Measurements from ENCODE around the gene CD200.

Gene CD200

DNA sequence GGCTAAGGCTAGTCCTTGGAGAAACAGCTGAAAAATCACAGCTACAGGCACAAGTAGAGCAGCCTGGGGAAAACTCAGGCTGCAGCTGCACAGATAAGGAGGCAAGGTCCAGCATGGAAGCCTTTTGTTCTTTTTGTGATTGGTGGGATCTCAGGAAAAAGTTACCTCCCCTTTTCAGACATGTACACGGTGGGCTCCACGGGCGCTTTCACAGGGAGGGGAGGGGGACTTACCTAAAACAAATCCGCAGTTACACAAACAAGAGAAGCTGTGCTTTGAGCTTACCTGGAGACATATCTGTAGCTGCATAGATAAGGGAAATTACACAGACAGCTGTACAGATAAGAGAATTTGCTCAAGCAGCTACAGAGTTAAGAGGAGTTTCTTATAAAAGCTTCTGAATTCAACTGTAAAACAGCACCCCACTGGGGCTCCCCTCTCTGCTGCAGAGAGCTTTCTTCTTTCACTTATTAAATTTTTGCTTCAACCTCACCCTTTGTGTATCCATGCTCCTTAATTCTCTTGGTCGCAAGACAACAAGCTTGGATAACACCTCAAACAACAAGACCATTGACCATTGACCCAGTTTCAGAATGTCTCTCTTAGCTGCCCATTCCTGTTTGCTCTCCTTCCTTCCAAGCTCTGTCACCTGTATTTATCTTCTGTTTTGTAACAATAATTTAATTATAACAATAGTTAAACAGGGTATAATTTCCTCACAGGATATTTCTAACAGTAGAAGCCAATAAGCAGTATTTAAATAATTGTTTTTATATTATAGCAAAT, 10.9 kb upstream of the CD200 start:
- H2AFZ ChIP-seq (ENCODE audit: low read depth, low read length): no peak overlapping the region

DNA sequence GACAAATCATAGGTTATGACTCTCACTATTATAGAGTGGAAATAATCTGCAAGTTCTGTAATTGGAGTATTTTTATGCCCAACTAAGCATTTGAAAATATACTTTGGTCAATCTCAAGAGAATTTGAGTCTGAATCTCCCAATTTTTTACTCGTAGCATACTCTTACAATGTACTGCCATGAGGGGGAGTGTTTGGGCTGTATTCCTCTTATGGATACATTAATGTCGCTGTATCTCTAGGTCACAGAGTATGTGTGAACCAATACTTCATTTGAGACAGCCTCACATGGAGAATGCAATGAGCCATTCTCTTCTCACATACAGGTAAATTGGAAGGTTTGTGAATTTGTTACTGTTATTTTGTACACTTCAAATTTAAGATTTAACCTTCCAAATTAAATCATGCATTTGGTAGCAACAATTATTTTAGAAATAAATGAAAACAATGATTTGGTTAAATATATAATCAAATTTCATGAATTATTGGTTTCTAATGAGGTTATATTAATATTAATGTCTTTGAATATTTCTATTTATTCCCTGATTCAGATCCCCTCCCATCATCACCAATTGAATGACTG, 5.5 kb upstream of the CD200 start:
- Histone ChIP-seq H3K14ac (ENCODE audit: low read length in 2 of 2) (no peak overlapping the region), H3K9ac (ENCODE audit: low read length) (no peak overlapping the region), H2BK5ac (ENCODE audit: low read depth, low read length, poor library complexity, severe bottlenecking) (no peak overlapping the region), H3K18ac (ENCODE audit: low read depth in 1 of 2, low read length in 2 of 2) (no peak overlapping the region), H3K4ac (ENCODE audit: low read depth in 1 of 2, low read length in 2 of 2) (no peak overlapping the region), H2BK120ac (ENCODE audit: low read depth, low read length) (no peak overlapping the region), H4K8ac (ENCODE audit: low read length) (no peak overlapping the region), H2AK5ac (ENCODE audit: low read length, severe bottlenecking) (no peak overlapping the region), H3K4me1 (ENCODE audit: control insufficient read depth, insufficient read depth, low read depth, low read length) (no peaks in the 10 kb centered on the region), H3K23ac (ENCODE audit: low read length in 2 of 2) (no peak overlapping the region), H3K4me2 (ENCODE audit: low read length, poor library complexity, severe bottlenecking) (no peak overlapping the region), H3K36me3 (ENCODE audit: control insufficient read depth in 1 of 2, insufficient read depth in 2 of 2, low read depth in 1 of 2, low read length in 2 of 2) (no peaks in the 10 kb centered on the region), H2BK12ac (ENCODE audit: low read length in 2 of 2) (no peak overlapping the region), H3K9me3 (ENCODE audit: control insufficient read depth, low read length) (no peaks in the 10 kb centered on the region), H2AFZ (ENCODE audit: low read depth, low read length) (no peak overlapping the region), H3K27ac (ENCODE audit: low read length, poor library complexity, severe bottlenecking) (no peak overlapping the region), H4K91ac (ENCODE audit: low read length) (no peak overlapping the region), H3K79me1 (replicated peaks; ENCODE audit: low read length, poor library complexity, severe bottlenecking) (no peaks in the 10 kb centered on the region), H2BK15ac (ENCODE audit: low read depth, poor library complexity, severe bottlenecking) (no peak overlapping the region), H3K27me3 (ENCODE audit: control insufficient read depth in 1 of 2, insufficient read depth in 1 of 2, low read length in 2 of 2) (no peaks in the 10 kb centered on the region), H3K4me3 (ENCODE audit: insufficient read depth in 1 of 2, low read depth in 1 of 2, low read length in 2 of 2) (no peak overlapping the region)
- peak; percentile 63 for DNase-seq
- no CpG with 5 or more reads among the region's 2 CpGs for WGBS

More for the DNA sequence above, 10.9 kb upstream of the CD200 start:
- Histone ChIP-seq H3K79me1 (replicated peaks; ENCODE audit: low read length, poor library complexity, severe bottlenecking) (no peaks in the 10 kb centered on the region), H3K23ac (ENCODE audit: low read length in 2 of 2) (no peak overlapping the region), H2BK15ac (ENCODE audit: low read depth, poor library complexity, severe bottlenecking) (no peak overlapping the region), H2BK120ac (ENCODE audit: low read depth, low read length) (no peak overlapping the region), H3K4ac (ENCODE audit: low read depth in 1 of 2, low read length in 2 of 2) (no peak overlapping the region), H3K4me2 (ENCODE audit: low read length, poor library complexity, severe bottlenecking) (no peak overlapping the region), H4K8ac (ENCODE audit: low read length) (no peak overlapping the region), H3K4me1 (ENCODE audit: control insufficient read depth, insufficient read depth, low read depth, low read length) (no peaks in the 10 kb centered on the region), H2AK5ac (ENCODE audit: low read length, severe bottlenecking) (no peak overlapping the region), H3K9me3 (ENCODE audit: control insufficient read depth, low read length) (no peaks in the 10 kb centered on the region), H3K27me3 (ENCODE audit: control insufficient read depth in 1 of 2, insufficient read depth in 1 of 2, low read length in 2 of 2) (no peaks in the 10 kb centered on the region), H3K14ac (ENCODE audit: low read length in 2 of 2) (no peak overlapping the region), H3K18ac (ENCODE audit: low read depth in 1 of 2, low read length in 2 of 2) (no peak overlapping the region), H4K91ac (ENCODE audit: low read length) (no peak overlapping the region), H3K27ac (ENCODE audit: low read length, poor library complexity, severe bottlenecking) (no peak overlapping the region), H3K9ac (ENCODE audit: low read length) (no peak overlapping the region), H2BK12ac (ENCODE audit: low read length in 2 of 2) (no peak overlapping the region), H3K36me3 (ENCODE audit: control insufficient read depth in 1 of 2, insufficient read depth in 2 of 2, low read depth in 1 of 2, low read length in 2 of 2) (no peaks in the 10 kb centered on the region), H3K4me3 (ENCODE audit: insufficient read depth in 1 of 2, low read depth in 1 of 2, low read length in 2 of 2) (no peak overlapping the region), H2BK5ac (ENCODE audit: low read depth, low read length, poor library complexity, severe bottlenecking) (no peak overlapping the region)
- DNase-seq: no peak
- 75% methylated on average over 1 of the region's 5 CpGs for WGBS

GRCh38 chr3:112331851-112332250, 1.1 kb upstream of the CD200 start:
- Histone ChIP-seq H3K4ac (ENCODE audit: low read depth in 1 of 2, low read length in 2 of 2) (no peak overlapping the region), H3K9ac (ENCODE audit: low read length) (no peak overlapping the region), H3K27me3 (ENCODE audit: control insufficient read depth in 1 of 2, insufficient read depth in 1 of 2, low read length in 2 of 2) (peaks cover 0 to 5% of the 10 kb centered on the region in 2 experiments), H4K91ac (ENCODE audit: low read length) (no peak overlapping the region), H3K27ac (ENCODE audit: low read length, poor library complexity, severe bottlenecking) (no peak overlapping the region), H4K8ac (ENCODE audit: low read length) (no peak overlapping the region), H2BK12ac (ENCODE audit: low read length in 2 of 2) (no peak overlapping the region), H2BK15ac (ENCODE audit: low read depth, poor library complexity, severe bottlenecking) (no peak overlapping the region), H2AFZ (ENCODE audit: low read depth, low read length) (no peak overlapping the region), H3K4me3 (ENCODE audit: insufficient read depth in 1 of 2, low read depth in 1 of 2, low read length in 2 of 2) (no peak overlapping the region), H2BK120ac (ENCODE audit: low read depth, low read length) (no peak overlapping the region), H3K23ac (ENCODE audit: low read length in 2 of 2) (no peak overlapping the region), H3K4me2 (ENCODE audit: low read length, poor library complexity, severe bottlenecking) (no peak overlapping the region), H3K9me3 (ENCODE audit: control insufficient read depth, low read length) (no peaks in the 10 kb centered on the region), H3K79me1 (replicated peaks; ENCODE audit: low read length, poor library complexity, severe bottlenecking) (peaks cover under 1% of the 10 kb centered on the region), H2AK5ac (ENCODE audit: low read length, severe bottlenecking) (no peak overlapping the region), H3K14ac (ENCODE audit: low read length in 2 of 2) (no peak overlapping the region), H3K36me3 (ENCODE audit: control insufficient read depth in 1 of 2, insufficient read depth in 2 of 2, low read depth in 1 of 2, low read length in 2 of 2) (no peaks in the 10 kb centered on the region), H3K4me1 (ENCODE audit: control insufficient read depth, insufficient read depth, low read depth, low read length) (peaks cover 1% of the 10 kb centered on the region), H2BK5ac (ENCODE audit: low read depth, low read length, poor library complexity, severe bottlenecking) (no peak overlapping the region), H3K18ac (ENCODE audit: low read depth in 1 of 2, low read length in 2 of 2) (no peak overlapping the region)
- 96% methylated on average over 3 of the region's 4 CpGs for WGBS
- no peak for DNase-seq

GRCh38 chr3:112333381-112334317, 693 bp downstream of the CD200 start:
- peak overlapping the region; percentile 91 for H2AFZ ChIP-seq (ENCODE audit: low read depth, low read length)
- H3K4me2 ChIP-seq (ENCODE audit: low read length, poor library complexity, severe bottlenecking): peak overlapping the region; percentile 98
- no peak overlapping the region for H2BK120ac ChIP-seq (ENCODE audit: low read depth, low read length)
- WGBS: 5% methylated on average over 19 of the region's 23 CpGs
- H3K23ac ChIP-seq (ENCODE audit: low read length in 2 of 2): no peak overlapping the region
- no peak for DNase-seq
- H3K14ac ChIP-seq (ENCODE audit: low read length in 2 of 2): no peak overlapping the region
- peak overlapping the region; percentile 67 for H3K27ac ChIP-seq (ENCODE audit: low read length, poor library complexity, severe bottlenecking)
- H3K36me3 ChIP-seq (ENCODE audit: control insufficient read depth in 1 of 2, insufficient read depth in 2 of 2, low read depth in 1 of 2, low read length in 2 of 2): no peaks in the 10 kb centered on the region
- H3K4me1 ChIP-seq (ENCODE audit: control insufficient read depth, insufficient read depth, low read depth, low read length): peaks cover 1% of the 10 kb centered on the region
- H3K79me1 ChIP-seq (replicated peaks; ENCODE audit: low read length, poor library complexity, severe bottlenecking): peaks cover 6% of the 10 kb centered on the region
- no peaks in the 10 kb centered on the region for H3K9me3 ChIP-seq (ENCODE audit: control insufficient read depth, low read length)
- no peak overlapping the region for H4K8ac ChIP-seq (ENCODE audit: low read length)
- no peak overlapping the region for H3K18ac ChIP-seq (ENCODE audit: low read depth in 1 of 2, low read length in 2 of 2)
- no peak overlapping the region for H2BK5ac ChIP-seq (ENCODE audit: low read depth, low read length, poor library complexity, severe bottlenecking)
- peak overlapping the region; percentile 71 to 80 for H3K4me3 ChIP-seq (ENCODE audit: insufficient read depth in 1 of 2, low read depth in 1 of 2, low read length in 2 of 2)
- H3K27me3 ChIP-seq (ENCODE audit: control insufficient read depth in 1 of 2, insufficient read depth in 1 of 2, low read length in 2 of 2): peaks cover 0 to 5% of the 10 kb centered on the region in 2 experiments
- no peak overlapping the region for H3K4ac ChIP-seq (ENCODE audit: low read depth in 1 of 2, low read length in 2 of 2)
- peak overlapping the region; percentile 37 for H2AK5ac ChIP-seq (ENCODE audit: low read length, severe bottlenecking)
- no peak overlapping the region for H2BK15ac ChIP-seq (ENCODE audit: low read depth, poor library complexity, severe bottlenecking)
- H2BK12ac ChIP-seq (ENCODE audit: low read length in 2 of 2): no peak overlapping the region
- H4K91ac ChIP-seq (ENCODE audit: low read length): no peak overlapping the region
- peak overlapping the region; percentile 71 for H3K9ac ChIP-seq (ENCODE audit: low read length)

Data from mesenchymal stem cell (in vitro differentiated cells and primary cell).